Uterus (tissue), 4 donors: ENCODE data around the gene ZNF423. TPM values are rescaled to one million over a fixed set of nuclear protein-coding genes. Genes with fewer than 3 reads are reported as not detected.

Source experiments
- DNase-seq, 2 donors: peaks; one replicate each; pipeline ENCODE4 v3.0.0-alpha.2; 2019 to 2020
- H3K27ac ChIP-seq, 2 donors: fragments of 200-600 bp; sonication (generic); 1 replicate in 1 of 2; 2 replicates in 1 of 2; pipeline ENCODE4 v1.5.1; 2016 to 2018
- H3K27me3 ChIP-seq, 2 donors: fragments of 200-600 bp; sonication (generic); one replicate each; pipeline ENCODE4 v1.5.1; 2018 to 2019; ENCODE audit warnings: control low read depth in 1 of 2
- H3K36me3 ChIP-seq, 2 donors: fragments of 200-600 bp; sonication (generic); one replicate each; pipeline ENCODE4 v1.5.1; 2019; ENCODE audit warnings: control low read depth in 1 of 2
- H3K4me1 ChIP-seq, 2 donors: fragments of 200-600 bp; sonication (generic); one replicate each; pipeline ENCODE4 v1.5.1; 2018 to 2019; ENCODE audit warnings: control low read depth in 1 of 2
- H3K4me3 ChIP-seq, 2 donors: fragments of 200-600 bp; sonication (generic); 1 replicate in 1 of 2; 2 replicates in 1 of 2; pipeline ENCODE4 v1.5.1; 2018 to 2019; ENCODE audit warnings: mild to moderate bottlenecking in 1 of 2
- H3K9me3 ChIP-seq, 2 donors: fragments of 200-600 bp; sonication (generic); one replicate each; pipeline ENCODE4 v1.5.1; 2019; ENCODE audit warnings: control low read depth in 1 of 2
- CTCF ChIP-seq, 4 experiments: fragments of 200-600 bp in 2 of 4; fragments of 450-650 bp in 2 of 4; sonication (generic) in 2 of 4; IDR thresholded peaks; one replicate each; pipeline ENCODE4 v1.5.1; 2016 to 2019; ENCODE audit warnings: antibody characterized with exemption in 4 of 4, mild to moderate bottlenecking in 2 of 4, moderate library complexity in 1 of 4
- POLR2A ChIP-seq, 2 donors: fragments of 450-650 bp; IDR thresholded peaks; one replicate each; pipeline ENCODE4 v1.6.1; 2016; ENCODE audit warnings: antibody characterized with exemption in 2 of 2, mild to moderate bottlenecking in 1 of 2, moderate library complexity in 1 of 2
- intact Hi-C: fragments of 100-400 bp; cut with DNase I; formaldehyde crosslinking; loops from one replicate; pipeline ENCODE4 v1.15.1; 2023; ENCODE audit warnings: low total_unique reads
- total RNA-seq, 4 donors: library from RNA; depleted of rRNA in 3 of 4; stranded (reverse); fragments of >200 nt in 3 of 4; gene quantifications; one replicate each; pipeline versions ENCODE4 v1.1.0 to v1.2.4, GENCODE V29; 2014 to 2023
- donor health status: DM: yes; HTN: yes; CAD: no.

Gene ZNF423
- total RNA-seq, 4 donors from 2014 or later = 7.1 to 33.5 (median 14.7) TPM

DNA sequence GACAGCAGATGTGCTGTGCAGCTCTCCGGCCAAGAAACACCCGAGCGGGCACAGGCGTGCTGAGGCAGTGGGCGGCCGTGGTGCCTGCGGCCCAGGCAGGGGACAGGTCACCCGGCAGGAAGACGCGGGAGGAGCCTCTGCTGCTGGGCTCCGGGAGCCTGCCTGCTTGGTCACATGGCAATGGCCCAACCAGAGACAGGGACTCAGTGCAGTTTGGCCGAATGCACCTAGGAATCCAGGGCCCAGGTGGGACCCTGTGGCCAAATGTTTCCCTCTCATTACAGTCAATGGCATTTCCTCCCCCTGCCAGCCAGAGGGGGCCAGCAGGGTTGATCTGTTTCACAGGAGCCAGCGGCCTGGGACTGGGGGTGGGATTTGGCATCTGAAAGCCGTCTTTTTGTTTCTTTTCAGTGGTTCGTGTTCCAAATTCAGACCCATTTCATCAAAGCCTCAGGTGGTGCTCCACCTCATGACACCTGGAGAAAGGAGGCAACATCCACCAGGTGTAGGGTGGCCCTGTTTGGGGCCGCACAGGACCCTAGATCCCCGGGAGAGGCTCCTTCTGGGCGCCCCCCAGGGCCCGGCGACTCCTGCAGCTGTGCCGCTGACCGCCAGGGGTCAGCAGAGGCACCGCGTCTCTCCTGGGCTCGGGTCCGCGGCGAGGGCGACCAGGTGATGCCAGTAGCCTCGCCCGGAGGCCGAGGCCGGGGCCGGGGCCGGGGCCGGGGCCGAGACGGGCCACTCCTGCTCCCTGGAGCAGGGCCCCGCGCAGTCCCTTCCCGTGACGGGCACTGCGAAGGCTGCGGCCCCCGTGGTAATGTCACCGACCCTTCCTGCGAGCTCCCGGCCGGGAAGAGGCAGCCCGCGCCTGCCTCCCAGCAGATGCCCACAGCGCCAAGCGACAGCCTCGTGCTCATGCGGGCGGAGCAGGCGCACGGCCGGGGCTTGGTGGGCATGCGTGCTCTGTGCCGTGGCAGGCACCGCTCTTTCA lies 363.8 kb downstream of the ZNF423 start:
- no peaks in the 10 kb centered on the region for H3K9me3 ChIP-seq
- H3K4me3 ChIP-seq = peak overlapping the region in 1 of 2 donors; percentile 21
- DNase-seq = peak; percentile 46 to 64
- TF ChIP-seq POLR2A (IDR thresholded peaks at IDR 0.05) = no peak
- peak; percentile 86 to 96 (median 88) for TF ChIP-seq CTCF (IDR thresholded peaks at IDR 0.05)
- H3K4me1 ChIP-seq = no peaks in the 10 kb centered on the region
- H3K36me3 ChIP-seq = no peaks in the 10 kb centered on the region
- intact Hi-C loops = loop anchor here (10.0 kb wide), 1 partner anchor 363 kb away; the partner anchor contains the start of gene ZNF423
- no peaks in the 10 kb centered on the region for H3K27me3 ChIP-seq
- peak overlapping the region in 1 of 2 donors; percentile 7 for H3K27ac ChIP-seq

- intact Hi-C loops = loop anchor here (10.0 kb wide), 1 partner anchor 364 kb away; the partner anchor contains the start of gene ZNF423
- TF ChIP-seq CTCF (IDR thresholded peaks at IDR 0.05) (no peak), POLR2A (IDR thresholded peaks at IDR 0.05) (no peak)
- H3K4me3 ChIP-seq = no peak overlapping the region
- no peaks in the 10 kb centered on the region for H3K9me3 ChIP-seq
- no peak overlapping the region for H3K27ac ChIP-seq
- no peaks in the 10 kb centered on the region for H3K36me3 ChIP-seq
- no peaks in the 10 kb centered on the region for H3K27me3 ChIP-seq
- no peaks in the 10 kb centered on the region for H3K4me1 ChIP-seq
- DNase-seq = no peak
Measured at GRCh38 chr16:49491106-49491670, 364.7 kb downstream of the ZNF423 start.

GRCh38 chr16:49490321-49490705 lies 365.6 kb downstream of the ZNF423 start:
- intact Hi-C loops = loop anchor here (10.0 kb wide), 1 partner anchor 364 kb away; the partner anchor contains the start of gene ZNF423
- TF ChIP-seq CTCF (IDR thresholded peaks at IDR 0.05) (no peak), POLR2A (IDR thresholded peaks at IDR 0.05) (no peak)
- H3K27me3 ChIP-seq = no peaks in the 10 kb centered on the region
- H3K36me3 ChIP-seq = no peaks in the 10 kb centered on the region
- no peak overlapping the region for H3K4me3 ChIP-seq
- no peak overlapping the region for H3K27ac ChIP-seq
- no peaks in the 10 kb centered on the region for H3K9me3 ChIP-seq
- DNase-seq = no peak
- H3K4me1 ChIP-seq = no peaks in the 10 kb centered on the region

- TF ChIP-seq CTCF (IDR thresholded peaks at IDR 0.05) (no peak), POLR2A (IDR thresholded peaks at IDR 0.05) (no peak)
- intact Hi-C loops = loop anchor here (10.0 kb wide), 1 partner anchor 365 kb away; the partner anchor contains the start of gene ZNF423
- Histone ChIP-seq H3K36me3 (no peaks in the 10 kb centered on the region), H3K27me3 (no peaks in the 10 kb centered on the region), H3K4me3 (no peak overlapping the region), H3K9me3 (no peaks in the 10 kb centered on the region), H3K4me1 (no peaks in the 10 kb centered on the region), H3K27ac (no peak overlapping the region)
- DNase-seq = no peak
Measured at GRCh38 chr16:49489686-49490320, 366.1 kb downstream of the ZNF423 start.
